Ishikawa (cell line): ENCODE measurements around the gene PHF21A.

ENCODE experiments used
- CEBPB ChIP-seq: IDR thresholded peaks from 2 replicates; pipeline ENCODE4 v1.6.1; 2012
- CREB1 ChIP-seq: IDR thresholded peaks from 2 replicates; pipeline ENCODE4 v1.6.1; 2012; ENCODE audit warnings: low read depth
- EGR1 ChIP-seq: IDR thresholded peaks from 2 replicates; pipeline ENCODE4 v1.6.1; 2012
- EP300 ChIP-seq: IDR thresholded peaks from 2 replicates; pipeline ENCODE4 v1.6.1; 2012; ENCODE audit warnings: borderline replicate concordance
- FOXM1 ChIP-seq: IDR thresholded peaks from 2 replicates; pipeline ENCODE4 v1.6.1; 2012; ENCODE audit warnings: low read depth, borderline replicate concordance
- MAX ChIP-seq: IDR thresholded peaks from 2 replicates; pipeline ENCODE4 v1.6.1; 2012
- NFIC ChIP-seq: IDR thresholded peaks from 2 replicates; pipeline ENCODE4 v1.6.1; 2012
- RAD21 ChIP-seq: IDR thresholded peaks from 2 replicates; pipeline ENCODE4 v1.6.1; 2012; ENCODE audit warnings: low read depth
- REST ChIP-seq: IDR thresholded peaks from 2 replicates; pipeline ENCODE4 v1.6.1; 2012; ENCODE audit warnings: low read depth, mild to moderate bottlenecking
- TAF1 ChIP-seq: IDR thresholded peaks from 2 replicates; pipeline ENCODE4 v1.6.1; 2012; ENCODE audit warnings: low read depth, mild to moderate bottlenecking
- TCF12 ChIP-seq: IDR thresholded peaks from 2 replicates; pipeline ENCODE4 v1.6.1; 2012; ENCODE audit warnings: low read depth
- TEAD4 ChIP-seq: IDR thresholded peaks from 2 replicates; pipeline ENCODE4 v1.6.1; 2012
- USF1 ChIP-seq: IDR thresholded peaks from 2 replicates; pipeline ENCODE4 v1.6.1; 2012
- YY1 ChIP-seq: IDR thresholded peaks from 2 replicates; pipeline ENCODE4 v1.6.1; 2012; ENCODE audit warnings: low read depth
- ZBTB7A ChIP-seq: IDR thresholded peaks from 2 replicates; pipeline ENCODE4 v1.6.1; 2012; ENCODE audit warnings: low read depth

Gene PHF21A

GRCh38 chr11:45890886-45891550 is 230.2 kb downstream of the PHF21A start:
- no peak for TF ChIP-seq TEAD4
- no peak for TF ChIP-seq ZBTB7A
- no peak for TF ChIP-seq YY1
- no peak for TF ChIP-seq TCF12
- TF ChIP-seq TAF1: no peak
- no peak for TF ChIP-seq REST
- TF ChIP-seq RAD21: no peak
- TF ChIP-seq EP300: no peak
- TF ChIP-seq EGR1: no peak
- no peak for TF ChIP-seq NFIC
- TF ChIP-seq FOXM1: no peak
- TF ChIP-seq CREB1: no peak
- TF ChIP-seq USF1: no peak
- no peak for TF ChIP-seq MAX
- TF ChIP-seq CEBPB: no peak

GRCh38 chr11:45889966-45890365 is 231.3 kb downstream of the PHF21A start:
- TF ChIP-seq TEAD4: no peak
- no peak for TF ChIP-seq CREB1
- TF ChIP-seq ZBTB7A: no peak
- no peak for TF ChIP-seq TCF12
- TF ChIP-seq USF1: no peak
- TF ChIP-seq MAX: no peak
- TF ChIP-seq REST: no peak
- no peak for TF ChIP-seq RAD21
- no peak for TF ChIP-seq FOXM1
- TF ChIP-seq TAF1: no peak
- no peak for TF ChIP-seq YY1
- no peak for TF ChIP-seq NFIC
- no peak for TF ChIP-seq CEBPB
- TF ChIP-seq EP300: no peak
- no peak for TF ChIP-seq EGR1

- TF ChIP-seq ZBTB7A (no peak), TCF12 (no peak), CEBPB (no peak), CREB1 (no peak), MAX (no peak), FOXM1 (no peak), TAF1 (no peak), EGR1 (no peak), NFIC (no peak), TEAD4 (no peak), REST (no peak), RAD21 (no peak)
These were observed 231.7 kb downstream of the PHF21A start for GRCh38 chr11:45889555-45889954.

- TF ChIP-seq NFIC (no peak), RAD21 (no peak), CREB1 (no peak), MAX (no peak), REST (no peak), TCF12 (no peak), ZBTB7A (no peak), TEAD4 (no peak), EGR1 (no peak), FOXM1 (no peak), CEBPB (no peak), EP300 (no peak), USF1 (no peak), YY1 (no peak), TAF1 (no peak)
These were observed 233.7 kb downstream of the PHF21A start for GRCh38 chr11:45887587-45887986.
